Psoas muscle (tissue), 8 donors: ENCODE results near the gene DLGAP1. TPM values are rescaled to one million over a fixed set of nuclear protein-coding genes. Genes with fewer than 3 reads are reported as not detected.

ENCODE experiments used
- ATAC-seq, 4 donors: fragments of 200-7000 bp; cut with Tn5 transposase; one replicate each; pipeline ENCODE4 v1.9.1; 2020; ENCODE audit warnings: moderate library complexity in 3 of 4, mild to moderate bottlenecking in 2 of 4
- DNase-seq, 2 donors: peaks; one replicate each; pipeline ENCODE4 v3.0.0-alpha.2; 2020
- H3K27ac ChIP-seq: fragments of 200-600 bp; one replicate; pipeline ENCODE4 v1.8.0; 2022
- H3K27me3 ChIP-seq, 3 donors: fragments of 200-600 bp in 1 of 3; one replicate each; pipeline versions ENCODE4 v1.6.1 to v1.8.0; 2013 to 2022; ENCODE audit warnings: low read length in 2 of 3, mild to moderate bottlenecking in 2 of 3, moderate library complexity in 1 of 3; ENCODE audit not compliant: insufficient read depth in 3 of 3
- H3K36me3 ChIP-seq, 2 donors: fragments of 200-600 bp in 1 of 2; one replicate each; pipeline versions ENCODE4 v1.6.1 to v1.8.0; 2013 to 2022; ENCODE audit warnings: low read depth in 1 of 2, mild to moderate bottlenecking in 1 of 2, moderate library complexity in 1 of 2; ENCODE audit not compliant: insufficient read depth in 1 of 2
- H3K4me1 ChIP-seq: fragments of 200-600 bp; one replicate; pipeline ENCODE4 v1.8.0; 2022
- H3K4me3 ChIP-seq: fragments of 200-600 bp; one replicate; pipeline ENCODE4 v1.8.0; 2022; ENCODE audit warnings: mild to moderate bottlenecking
- H3K9me3 ChIP-seq: fragments of 200-600 bp; one replicate; pipeline ENCODE4 v1.8.0; 2022
- CTCF ChIP-seq: fragments of 200-600 bp; IDR thresholded peaks from one replicate; pipeline ENCODE4 v1.8.0; 2022; ENCODE audit warnings: antibody characterized with exemption
- WGBS, 3 donors: extraction: QIAGEN DNeasy Blood & Tissue Kit; methylation state at CpG; one replicate each; pipeline versions ENCODE4 v1.1.6 to v1.1.7; 2013; 5-methylcytosine and 5-hydroxymethylcytosine counted together
- intact Hi-C, 2 donors: fragments of 100-400 bp; cut with DNase I; formaldehyde crosslinking; loops; one replicate each; pipeline versions ENCODE4 v1.11.0 to v1.14.2; 2022
- polyA plus RNA-seq, 3 donors: library from polyadenylated mRNA; stranded (reverse); fragments of 200-250 nt; gene quantifications; one replicate each; pipeline ENCODE4 v1.2.3, GENCODE V29; 2013
- total RNA-seq, 4 donors: library from RNA; stranded (reverse); fragmentation: NEBNext Ultra II Directional in 2 of 4; extraction: Animal tissue kit (Norgen Biotek cat#: 25700) in 2 of 4; gene quantifications; one replicate each; pipeline versions ENCODE4 v1.2.1 to v1.2.4, GENCODE V29; 2021 to 2023
- donor health status: healthy with polysubstance abuse.
- donor health status: DM: no; HTN: no; CAD: no; lungs with moderate emphysema.
- donor health status: Bipolar disorder and iron deficiency.
- donor health status: healthy.
- donor health status: DM: yes; HTN: yes; CAD: no.
- donor health status: DM: no; HTN: no; CAD: no.
- donor health status: DM: no; HTN: no; CAD: no.
- donor health status: DM: yes; HTN: yes; CAD: no.

The DLGAP1 gene
- total and polyA plus RNA-seq, 7 donors: 0.09 to 0.26 (median 0.16) TPM; not detected in 1

- Histone ChIP-seq H3K27ac (no peak overlapping the region), H3K9me3 (no peaks in the 10 kb centered on the region), H3K27me3 (no peaks in the 10 kb centered on the region), H3K36me3 (no peaks in the 10 kb centered on the region), H3K4me3 (no peak overlapping the region), H3K4me1 (no peaks in the 10 kb centered on the region)
- ATAC-seq (no peak), DNase-seq (no peak)
- 62 to 75% (median 64%) methylated on average over 2 of the region's 2 CpGs for WGBS, 3 donors
- intact Hi-C loops: no loop called here
- no peak for TF ChIP-seq CTCF
Observed at GRCh38 chr18:3842844-3843243, 612.3 kb downstream of the DLGAP1 start.

DNA sequence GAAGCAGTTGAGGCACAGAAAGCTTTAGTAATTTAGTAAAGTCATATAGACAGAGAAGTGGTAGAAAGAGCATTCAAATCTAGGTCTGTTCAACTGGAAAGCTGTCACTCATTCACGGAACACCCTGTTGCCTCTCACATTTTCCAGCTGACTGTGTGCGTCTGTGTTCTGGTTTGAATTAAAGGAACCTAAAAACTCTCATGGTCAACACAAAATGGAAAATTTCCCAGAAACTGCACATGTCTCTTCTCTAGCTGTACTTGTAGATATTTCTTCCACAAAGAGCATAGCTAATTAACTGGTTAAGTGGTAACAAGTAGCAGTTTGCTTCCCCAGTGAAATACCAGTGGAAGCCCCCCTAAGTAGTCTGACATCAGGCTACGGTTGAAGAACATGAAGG lies 614.3 kb downstream of the DLGAP1 start:
- no peaks in the 10 kb centered on the region for H3K36me3 ChIP-seq
- no peaks in the 10 kb centered on the region for H3K9me3 ChIP-seq
- H3K27me3 ChIP-seq: no peaks in the 10 kb centered on the region
- WGBS, 3 donors: 66 to 85% (median 71%) methylated on average over 3 of the region's 3 CpGs
- no peak overlapping the region for H3K27ac ChIP-seq
- TF ChIP-seq CTCF: no peak
- no peaks in the 10 kb centered on the region for H3K4me1 ChIP-seq
- intact Hi-C loops: no loop called here
- DNase-seq: no peak
- H3K4me3 ChIP-seq: no peak overlapping the region
- no peak for ATAC-seq

GRCh38 chr18:3839581-3839981 lies 615.5 kb downstream of the DLGAP1 start:
- TF ChIP-seq CTCF: no peak
- Histone ChIP-seq H3K4me3 (no peak overlapping the region), H3K36me3 (no peaks in the 10 kb centered on the region), H3K27me3 (no peaks in the 10 kb centered on the region), H3K27ac (no peak overlapping the region), H3K9me3 (no peaks in the 10 kb centered on the region), H3K4me1 (no peaks in the 10 kb centered on the region)
- ATAC-seq (no peak), DNase-seq (no peak)
- intact Hi-C loops: no loop called here
- WGBS, 3 donors: 45 to 76% (median 71%) methylated on average over 2 of the region's 2 CpGs

DNA sequence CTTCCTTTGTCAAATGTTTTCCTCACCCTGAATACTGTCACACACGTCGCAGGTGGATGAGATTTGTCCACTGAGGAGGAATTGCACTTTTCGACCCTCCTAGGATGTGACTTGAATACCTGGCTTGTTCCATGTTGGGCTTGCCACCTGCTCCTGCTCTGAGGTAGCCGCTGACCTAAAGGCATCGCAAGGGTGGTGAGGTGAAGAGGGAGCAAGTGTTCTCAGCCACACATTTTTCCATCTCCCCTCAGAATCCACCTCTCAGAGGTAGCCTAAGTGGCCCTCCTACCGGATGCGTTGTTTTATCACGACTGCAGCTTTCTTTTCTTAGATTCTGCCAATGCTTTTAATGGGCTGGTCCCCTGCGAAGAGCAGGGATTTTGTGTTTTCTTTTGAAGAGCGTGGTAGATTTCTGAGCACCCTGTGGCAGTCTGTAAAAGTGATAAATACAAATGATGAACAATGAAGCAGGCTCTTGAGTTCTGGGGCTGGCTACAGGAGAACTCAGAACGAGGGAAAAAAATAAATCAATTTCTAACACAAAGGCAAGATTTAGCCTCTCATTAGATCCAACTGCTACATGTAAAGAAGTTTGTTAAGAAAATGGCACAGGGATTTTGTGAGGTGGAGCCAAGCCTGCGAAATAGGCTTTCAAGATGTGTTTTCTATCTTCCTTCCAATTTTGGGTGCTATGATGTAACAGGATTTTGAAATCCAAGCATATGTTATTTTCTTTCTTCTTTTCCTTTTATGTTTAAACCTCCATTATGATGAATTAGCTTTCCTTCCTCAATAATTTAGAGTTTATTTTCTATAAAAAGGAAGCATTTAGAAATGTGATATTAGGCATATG lies 618.4 kb downstream of the DLGAP1 start:
- ATAC-seq: no peak
- WGBS, 3 donors: 69 to 73% (median 70%) methylated on average over 12 of the region's 12 CpGs

More for the DNA sequence above, 618.4 kb downstream of the DLGAP1 start:
- Histone ChIP-seq H3K4me3 (no peak overlapping the region), H3K4me1 (no peaks in the 10 kb centered on the region), H3K27ac (no peak overlapping the region), H3K36me3 (no peaks in the 10 kb centered on the region), H3K27me3 (no peaks in the 10 kb centered on the region), H3K9me3 (no peaks in the 10 kb centered on the region)
- no peak for TF ChIP-seq CTCF
- no peak for DNase-seq
- intact Hi-C loops: no loop called here
